GM23338 (cell line): ENCODE results near the gene DHX58. TPM values are rescaled to one million over a fixed set of nuclear protein-coding genes. Genes with fewer than 3 reads are reported as not detected.

Experiments used
- EZH2 ChIP-seq: fragments of 200-600 bp; sonication (generic); IDR thresholded peaks from one replicate; pipeline ENCODE4 v1.8.0; 2017; ENCODE audit warnings: antibody characterized with exemption, mild to moderate bottlenecking, low read depth; ENCODE audit not compliant: unreplicated experiment
- EZH2phosphoT487 ChIP-seq: fragments of 200-600 bp; sonication (generic); IDR thresholded peaks from one replicate; pipeline ENCODE4 v1.8.1; 2018; ENCODE audit warnings: antibody characterized with exemption; ENCODE audit not compliant: unreplicated experiment
- JUNB ChIP-seq: IDR thresholded peaks from one replicate; pipeline ENCODE4 v1.6.1; 2016; ENCODE audit warnings: antibody characterized with exemption; ENCODE audit not compliant: unreplicated experiment
- ZNF114 ChIP-seq: fragments of 250-450 bp; sonication (Bioruptor Pico); IDR thresholded peaks from 2 replicates; pipeline ENCODE4 v1.5.0; 2020; ENCODE audit warnings: mild to moderate bottlenecking, moderate library complexity
- ZNF331 ChIP-seq: fragments of 250-450 bp; sonication (Bioruptor Pico); IDR thresholded peaks from 2 replicates; pipeline ENCODE4 v1.5.0; 2020; ENCODE audit warnings: low read depth, mild to moderate bottlenecking, moderate library complexity
- polyA plus RNA-seq: library from polyadenylated mRNA; unstranded; fragments of >200 nt; fragmentation: Nextera tagmentation; extraction: Ambion mirVana; gene quantifications from 2 replicates; pipeline ENCODE4 v1.2.1, GENCODE V29; 2016
- total RNA-seq: library from RNA; depleted of rRNA; stranded (reverse); fragments of >200 nt; shearing (Covaris generic); gene quantifications from 2 replicates; pipeline ENCODE4 v1.2.3, GENCODE V29; 2014
- TF ChIP-seq, protein P1 (sequence below): fragments of 250-450 bp; sonication (Bioruptor Pico); IDR thresholded peaks from 2 replicates; pipeline ENCODE4 v1.5.0; 2020; ENCODE audit warnings: mild to moderate bottlenecking, moderate library complexity
- TF ChIP-seq, protein P2 (sequence below): IDR thresholded peaks from one replicate; pipeline ENCODE4 v1.6.1; 2018; ENCODE audit warnings: antibody characterized with exemption; ENCODE audit not compliant: unreplicated experiment
- TF ChIP-seq, protein P3 (sequence below): IDR thresholded peaks from 2 replicates; pipeline ENCODE4 v1.6.1; 2016; ENCODE audit warnings: antibody characterized with exemption

DHX58 gene
- total and polyA plus RNA-seq, 2 experiments from 2014 or later, result 4.1 to 6.6 TPM

DNA sequence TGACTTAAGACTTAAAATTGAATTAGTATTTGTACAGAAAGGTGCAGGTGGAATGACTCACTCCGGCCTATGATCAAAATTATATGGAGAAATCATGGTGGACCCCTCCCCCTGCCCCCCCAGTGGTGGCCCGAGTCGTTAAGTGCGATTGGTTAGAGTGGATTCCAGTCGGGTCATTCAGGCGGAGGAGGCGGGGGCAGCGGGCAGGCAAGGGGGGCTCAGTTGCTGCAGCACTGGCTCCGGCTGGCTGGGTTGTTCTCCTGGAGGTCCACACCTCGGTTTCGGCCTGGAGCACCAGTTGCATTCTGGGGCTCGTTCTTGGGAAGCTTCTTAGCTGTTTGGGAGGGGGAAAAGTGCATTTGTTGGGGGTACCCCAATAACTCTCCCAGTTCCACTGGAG, 13.1 kb upstream of the DHX58 start (continued):
- TF ChIP-seq, protein P1, sequence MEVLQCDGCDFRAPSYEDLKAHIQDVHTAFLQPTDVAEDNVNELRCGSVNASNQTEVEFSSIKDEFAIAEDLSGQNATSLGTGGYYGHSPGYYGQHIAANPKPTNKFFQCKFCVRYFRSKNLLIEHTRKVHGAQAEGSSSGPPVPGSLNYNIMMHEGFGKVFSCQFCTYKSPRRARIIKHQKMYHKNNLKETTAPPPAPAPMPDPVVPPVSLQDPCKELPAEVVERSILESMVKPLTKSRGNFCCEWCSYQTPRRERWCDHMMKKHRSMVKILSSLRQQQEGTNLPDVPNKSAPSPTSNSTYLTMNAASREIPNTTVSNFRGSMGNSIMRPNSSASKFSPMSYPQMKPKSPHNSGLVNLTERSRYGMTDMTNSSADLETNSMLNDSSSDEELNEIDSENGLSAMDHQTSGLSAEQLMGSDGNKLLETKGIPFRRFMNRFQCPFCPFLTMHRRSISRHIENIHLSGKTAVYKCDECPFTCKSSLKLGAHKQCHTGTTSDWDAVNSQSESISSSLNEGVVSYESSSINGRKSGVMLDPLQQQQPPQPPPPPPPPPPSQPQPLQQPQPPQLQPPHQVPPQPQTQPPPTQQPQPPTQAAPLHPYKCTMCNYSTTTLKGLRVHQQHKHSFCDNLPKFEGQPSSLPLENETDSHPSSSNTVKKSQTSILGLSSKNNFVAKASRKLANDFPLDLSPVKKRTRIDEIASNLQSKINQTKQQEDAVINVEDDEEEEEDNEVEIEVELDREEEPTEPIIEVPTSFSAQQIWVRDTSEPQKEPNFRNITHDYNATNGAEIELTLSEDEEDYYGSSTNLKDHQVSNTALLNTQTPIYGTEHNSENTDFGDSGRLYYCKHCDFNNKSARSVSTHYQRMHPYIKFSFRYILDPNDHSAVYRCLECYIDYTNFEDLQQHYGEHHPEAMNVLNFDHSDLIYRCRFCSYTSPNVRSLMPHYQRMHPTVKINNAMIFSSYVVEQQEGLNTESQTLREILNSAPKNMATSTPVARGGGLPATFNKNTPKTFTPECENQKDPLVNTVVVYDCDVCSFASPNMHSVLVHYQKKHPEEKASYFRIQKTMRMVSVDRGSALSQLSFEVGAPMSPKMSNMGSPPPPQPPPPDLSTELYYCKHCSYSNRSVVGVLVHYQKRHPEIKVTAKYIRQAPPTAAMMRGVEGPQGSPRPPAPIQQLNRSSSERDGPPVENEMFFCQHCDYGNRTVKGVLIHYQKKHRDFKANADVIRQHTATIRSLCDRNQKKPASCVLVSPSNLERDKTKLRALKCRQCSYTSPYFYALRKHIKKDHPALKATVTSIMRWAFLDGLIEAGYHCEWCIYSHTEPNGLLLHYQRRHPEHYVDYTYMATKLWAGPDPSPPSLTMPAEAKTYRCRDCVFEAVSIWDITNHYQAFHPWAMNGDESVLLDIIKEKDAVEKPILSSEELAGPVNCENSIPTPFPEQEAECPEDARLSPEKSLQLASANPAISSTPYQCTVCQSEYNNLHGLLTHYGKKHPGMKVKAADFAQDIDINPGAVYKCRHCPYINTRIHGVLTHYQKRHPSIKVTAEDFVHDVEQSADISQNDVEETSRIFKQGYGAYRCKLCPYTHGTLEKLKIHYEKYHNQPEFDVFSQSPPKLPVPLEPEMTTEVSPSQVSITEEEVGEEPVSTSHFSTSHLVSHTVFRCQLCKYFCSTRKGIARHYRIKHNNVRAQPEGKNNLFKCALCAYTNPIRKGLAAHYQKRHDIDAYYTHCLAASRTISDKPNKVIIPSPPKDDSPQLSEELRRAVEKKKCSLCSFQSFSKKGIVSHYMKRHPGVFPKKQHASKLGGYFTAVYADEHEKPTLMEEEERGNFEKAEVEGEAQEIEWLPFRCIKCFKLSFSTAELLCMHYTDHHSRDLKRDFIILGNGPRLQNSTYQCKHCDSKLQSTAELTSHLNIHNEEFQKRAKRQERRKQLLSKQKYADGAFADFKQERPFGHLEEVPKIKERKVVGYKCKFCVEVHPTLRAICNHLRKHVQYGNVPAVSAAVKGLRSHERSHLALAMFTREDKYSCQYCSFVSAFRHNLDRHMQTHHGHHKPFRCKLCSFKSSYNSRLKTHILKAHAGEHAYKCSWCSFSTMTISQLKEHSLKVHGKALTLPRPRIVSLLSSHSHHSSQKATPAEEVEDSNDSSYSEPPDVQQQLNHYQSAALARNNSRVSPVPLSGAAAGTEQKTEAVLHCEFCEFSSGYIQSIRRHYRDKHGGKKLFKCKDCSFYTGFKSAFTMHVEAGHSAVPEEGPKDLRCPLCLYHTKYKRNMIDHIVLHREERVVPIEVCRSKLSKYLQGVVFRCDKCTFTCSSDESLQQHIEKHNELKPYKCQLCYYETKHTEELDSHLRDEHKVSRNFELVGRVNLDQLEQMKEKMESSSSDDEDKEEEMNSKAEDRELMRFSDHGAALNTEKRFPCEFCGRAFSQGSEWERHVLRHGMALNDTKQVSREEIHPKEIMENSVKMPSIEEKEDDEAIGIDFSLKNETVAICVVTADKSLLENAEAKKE (CRISPR knock-in tag), result no peak
- TF ChIP-seq JUNB, result no peak
- TF ChIP-seq ZNF114 (CRISPR knock-in tag), result no peak
- TF ChIP-seq EZH2phosphoT487, result no peak
- TF ChIP-seq, protein P2, sequence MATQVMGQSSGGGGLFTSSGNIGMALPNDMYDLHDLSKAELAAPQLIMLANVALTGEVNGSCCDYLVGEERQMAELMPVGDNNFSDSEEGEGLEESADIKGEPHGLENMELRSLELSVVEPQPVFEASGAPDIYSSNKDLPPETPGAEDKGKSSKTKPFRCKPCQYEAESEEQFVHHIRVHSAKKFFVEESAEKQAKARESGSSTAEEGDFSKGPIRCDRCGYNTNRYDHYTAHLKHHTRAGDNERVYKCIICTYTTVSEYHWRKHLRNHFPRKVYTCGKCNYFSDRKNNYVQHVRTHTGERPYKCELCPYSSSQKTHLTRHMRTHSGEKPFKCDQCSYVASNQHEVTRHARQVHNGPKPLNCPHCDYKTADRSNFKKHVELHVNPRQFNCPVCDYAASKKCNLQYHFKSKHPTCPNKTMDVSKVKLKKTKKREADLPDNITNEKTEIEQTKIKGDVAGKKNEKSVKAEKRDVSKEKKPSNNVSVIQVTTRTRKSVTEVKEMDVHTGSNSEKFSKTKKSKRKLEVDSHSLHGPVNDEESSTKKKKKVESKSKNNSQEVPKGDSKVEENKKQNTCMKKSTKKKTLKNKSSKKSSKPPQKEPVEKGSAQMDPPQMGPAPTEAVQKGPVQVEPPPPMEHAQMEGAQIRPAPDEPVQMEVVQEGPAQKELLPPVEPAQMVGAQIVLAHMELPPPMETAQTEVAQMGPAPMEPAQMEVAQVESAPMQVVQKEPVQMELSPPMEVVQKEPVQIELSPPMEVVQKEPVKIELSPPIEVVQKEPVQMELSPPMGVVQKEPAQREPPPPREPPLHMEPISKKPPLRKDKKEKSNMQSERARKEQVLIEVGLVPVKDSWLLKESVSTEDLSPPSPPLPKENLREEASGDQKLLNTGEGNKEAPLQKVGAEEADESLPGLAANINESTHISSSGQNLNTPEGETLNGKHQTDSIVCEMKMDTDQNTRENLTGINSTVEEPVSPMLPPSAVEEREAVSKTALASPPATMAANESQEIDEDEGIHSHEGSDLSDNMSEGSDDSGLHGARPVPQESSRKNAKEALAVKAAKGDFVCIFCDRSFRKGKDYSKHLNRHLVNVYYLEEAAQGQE, result no peak
- TF ChIP-seq EZH2, result no peak
- TF ChIP-seq ZNF331, result no peak
- TF ChIP-seq, protein P3, sequence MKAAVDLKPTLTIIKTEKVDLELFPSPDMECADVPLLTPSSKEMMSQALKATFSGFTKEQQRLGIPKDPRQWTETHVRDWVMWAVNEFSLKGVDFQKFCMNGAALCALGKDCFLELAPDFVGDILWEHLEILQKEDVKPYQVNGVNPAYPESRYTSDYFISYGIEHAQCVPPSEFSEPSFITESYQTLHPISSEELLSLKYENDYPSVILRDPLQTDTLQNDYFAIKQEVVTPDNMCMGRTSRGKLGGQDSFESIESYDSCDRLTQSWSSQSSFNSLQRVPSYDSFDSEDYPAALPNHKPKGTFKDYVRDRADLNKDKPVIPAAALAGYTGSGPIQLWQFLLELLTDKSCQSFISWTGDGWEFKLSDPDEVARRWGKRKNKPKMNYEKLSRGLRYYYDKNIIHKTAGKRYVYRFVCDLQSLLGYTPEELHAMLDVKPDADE, result no peak
